A549 (cell line): ENCODE results near the gene NECTIN1. TPM values are rescaled to one million over a fixed set of nuclear protein-coding genes. Genes with fewer than 3 reads are reported as not detected.

ENCODE experiments used
- ATAC-seq, 2 experiments: fragments of 200-7000 bp in 1 of 2; fragments of >200 bp in 1 of 2; cut with Nextera tagmentation in 1 of 2; cut with Tn5 transposase in 1 of 2; 3 replicates each; pipeline versions ENCODE4 v1.8.0 to v1.9.1; 2018 to 2020; ENCODE audit warnings: mild to moderate bottlenecking in 1 of 2, moderate library complexity in 1 of 2
- CTCF ChIA-PET: fragments of 300-600 bp; sonication (Branson Sonifier 250); formaldehyde crosslinking; extraction: SDS; loops from one replicate; lab custom pipeline; 2021; ENCODE audit warnings: antibody characterized with exemption, inconsistent platforms; lab: Yijun Ruan, JAX
- POLR2A ChIA-PET: fragments of 350-600 bp; formaldehyde crosslinking; extraction: SDS; loops from one replicate; lab custom pipeline; 2021; ENCODE audit warnings: antibody characterized with exemption, inconsistent platforms; lab: Yijun Ruan, JAX
- DNase-seq, 2 experiments: peaks; one replicate each; pipeline versions ENCODE4 v3.0.0 to v3.0.0-alpha.2; 2011 to 2016; ENCODE audit warnings: low read depth in 1 of 2, low spot score in 1 of 2
- FAIRE-seq: peaks from 2 replicates; lab custom pipeline; 2011; peaks lifted over from hg19 to GRCh38; lab: Jason Lieb, UNC
- H3K27ac ChIP-seq, 2 experiments: fragments of >200 bp; sonication (Bioruptor Twin); formaldehyde crosslinking; 3 replicates each; pipeline ENCODE4 v1.5.1; 2016 to 2017
- H3K4me1 ChIP-seq: fragments of >200 bp; sonication (Bioruptor Twin); formaldehyde crosslinking; 3 replicates; pipeline ENCODE4 v1.6.1; 2016
- H3K4me2 ChIP-seq: fragments of >200 bp; sonication (Bioruptor Twin); formaldehyde crosslinking; 3 replicates; pipeline ENCODE4 v1.6.1; 2016
- H3K4me3 ChIP-seq: fragments of >200 bp; sonication (Bioruptor Twin); formaldehyde crosslinking; 3 replicates; pipeline ENCODE4 v1.5.1; 2016
- H3K9me3 ChIP-seq: fragments of >200 bp; sonication (Bioruptor Twin); formaldehyde crosslinking; 3 replicates; pipeline ENCODE4 v1.6.1; 2016
- ATOH8 ChIP-seq: fragments of 250-450 bp; sonication (Bioruptor Pico); IDR thresholded peaks from 2 replicates; pipeline ENCODE4 v1.5.0; 2020; ENCODE audit warnings: low read depth, mild to moderate bottlenecking, moderate library complexity
- BHLHE40 ChIP-seq: IDR thresholded peaks from 2 replicates; pipeline ENCODE4 v1.6.1; 2012; ENCODE audit warnings: low read depth, low read length, inconsistent platforms
- CEBPB ChIP-seq, 2 experiments: fragments of >200 bp in 1 of 2; sonication (Bioruptor Twin) in 1 of 2; formaldehyde crosslinking in 1 of 2; IDR thresholded peaks; 2 replicates each; pipeline ENCODE4 v1.6.1; 2012 to 2016
- CHD2 ChIP-seq: fragments of 150-350 bp; IDR thresholded peaks from 2 replicates; pipeline ENCODE4 v1.6.1; 2014; ENCODE audit warnings: low read length; ENCODE audit not compliant: partially characterized antibody
- EHMT2 ChIP-seq: fragments of 200-600 bp; sonication (generic); IDR thresholded peaks from 2 replicates; pipeline ENCODE4 v1.6.1; 2016; ENCODE audit warnings: antibody characterized with exemption, low read depth, mild to moderate bottlenecking, moderate library complexity
- FOSL2 ChIP-seq, 2 experiments: fragments of 450-650 bp in 1 of 2; fragments of >200 bp in 1 of 2; sonication (Bioruptor Twin) in 1 of 2; formaldehyde crosslinking; IDR thresholded peaks; 2 replicates each; pipeline versions ENCODE4 v1.5.0 to v1.6.1; 2016 to 2020; ENCODE audit warnings: mild to moderate bottlenecking in 1 of 2, moderate library complexity in 1 of 2
- FOXS1 ChIP-seq: fragments of 250-450 bp; sonication (Bioruptor Pico); IDR thresholded peaks from 2 replicates; pipeline ENCODE4 v1.5.0; 2020; ENCODE audit warnings: mild to moderate bottlenecking, moderate library complexity
- GATA3 ChIP-seq: IDR thresholded peaks from 2 replicates; pipeline ENCODE4 v1.6.1; 2012; ENCODE audit warnings: borderline replicate concordance
- HES2 ChIP-seq: fragments of >200 bp; sonication (Bioruptor Twin); formaldehyde crosslinking; IDR thresholded peaks from 2 replicates; pipeline ENCODE4 v1.6.1; 2016
- JUN ChIP-seq, 2 experiments: fragments of >200 bp; sonication (Bioruptor Twin); formaldehyde crosslinking; IDR thresholded peaks; 2 replicates in 1 of 2; 3 replicates in 1 of 2; pipeline ENCODE4 v1.6.1; 2016 to 2017
- JUNB ChIP-seq: fragments of >200 bp; sonication (Bioruptor Twin); formaldehyde crosslinking; IDR thresholded peaks from 2 replicates; pipeline ENCODE4 v1.6.1; 2016
- KDM1A ChIP-seq: fragments of 200-600 bp; sonication (generic); IDR thresholded peaks from 2 replicates; pipeline ENCODE4 v1.6.1; 2016; ENCODE audit warnings: low read depth, mild to moderate bottlenecking
- PBX3 ChIP-seq: IDR thresholded peaks from 2 replicates; pipeline ENCODE4 v1.6.1; 2012
- PHF8 ChIP-seq: fragments of 200-600 bp; sonication (generic); IDR thresholded peaks from 2 replicates; pipeline ENCODE4 v1.6.1; 2016; ENCODE audit warnings: low read depth, mild to moderate bottlenecking, antibody characterized with exemption, moderate library complexity, borderline replicate concordance
- RCOR1 ChIP-seq: fragments of 150-350 bp; IDR thresholded peaks from 2 replicates; pipeline ENCODE4 v1.6.1; 2014; ENCODE audit warnings: antibody characterized with exemption, low read length, low read depth
- RFX5 ChIP-seq: fragments of 450-650 bp; IDR thresholded peaks from 2 replicates; pipeline ENCODE4 v1.7.1; 2014; ENCODE audit warnings: antibody characterized with exemption, mild to moderate bottlenecking, moderate library complexity
- RNF2 ChIP-seq: fragments of 200-600 bp; sonication (generic); IDR thresholded peaks from 2 replicates; pipeline ENCODE4 v1.6.1; 2016; ENCODE audit warnings: low read depth, mild to moderate bottlenecking, antibody characterized with exemption, moderate library complexity, borderline replicate concordance
- SMC3 ChIP-seq: fragments of >200 bp; sonication (Bioruptor Twin); formaldehyde crosslinking; IDR thresholded peaks from 3 replicates; pipeline ENCODE4 v1.6.1; 2018; ENCODE audit warnings: inconsistent platforms
- SREBF2 ChIP-seq: fragments of 450-650 bp; IDR thresholded peaks from 2 replicates; pipeline ENCODE4 v1.6.1; 2014; ENCODE audit warnings: mild to moderate bottlenecking, moderate library complexity
- TFCP2L1 ChIP-seq: fragments of 250-450 bp; sonication (Bioruptor Pico); IDR thresholded peaks from 2 replicates; pipeline ENCODE4 v1.5.0; 2021; ENCODE audit warnings: mild to moderate bottlenecking
- TP53 ChIP-seq: fragments of 250-450 bp; sonication (Bioruptor Pico); IDR thresholded peaks from 2 replicates; pipeline ENCODE4 v1.5.0; 2021; ENCODE audit warnings: mild to moderate bottlenecking, moderate library complexity
- USF2 ChIP-seq: fragments of 450-650 bp; IDR thresholded peaks from 2 replicates; pipeline ENCODE4 v1.6.1; 2014; ENCODE audit warnings: antibody characterized with exemption
- ZC3H11A ChIP-seq: fragments of 450-650 bp; IDR thresholded peaks from 2 replicates; pipeline ENCODE4 v1.6.1; 2014; ENCODE audit warnings: antibody characterized with exemption, mild to moderate bottlenecking
- ZNF302 ChIP-seq: fragments of 250-450 bp; sonication (Bioruptor Pico); IDR thresholded peaks from 2 replicates; pipeline ENCODE4 v1.9.0; 2021; ENCODE audit warnings: inconsistent platforms, mild to moderate bottlenecking, moderate library complexity
- ZSCAN20 ChIP-seq: fragments of 250-450 bp; sonication (Bioruptor Pico); IDR thresholded peaks from 2 replicates; pipeline ENCODE4 v1.8.0; 2022; ENCODE audit warnings: mild to moderate bottlenecking, moderate library complexity
- WGBS: methylation state at CpG from one replicate; pipeline ENCODE4 v1.1.6; 2017; ENCODE audit errors: missing lambda C conversion rate; 5-methylcytosine and 5-hydroxymethylcytosine counted together
- polyA plus RNA-seq, 4 experiments: library from polyadenylated mRNA; depleted of rRNA in 3 of 4; stranded (reverse); fragments of >200 nt; fragmentation: RNase III in 1 of 4; extraction: RNeasy Plus Mini Kit Qiagen cat#74134 plus additional on column Dnase treatment in 1 of 4; gene quantifications; 2 replicates in 3 of 4; 3 replicates in 1 of 4; pipeline ENCODE4 v1.2.3, GENCODE V29; 2011 to 2017

The NECTIN1 gene
- polyA plus RNA-seq, 2 of the 4 experiments (the other 2 are of a cell fraction): 2.2 to 5.5 TPM

DNA sequence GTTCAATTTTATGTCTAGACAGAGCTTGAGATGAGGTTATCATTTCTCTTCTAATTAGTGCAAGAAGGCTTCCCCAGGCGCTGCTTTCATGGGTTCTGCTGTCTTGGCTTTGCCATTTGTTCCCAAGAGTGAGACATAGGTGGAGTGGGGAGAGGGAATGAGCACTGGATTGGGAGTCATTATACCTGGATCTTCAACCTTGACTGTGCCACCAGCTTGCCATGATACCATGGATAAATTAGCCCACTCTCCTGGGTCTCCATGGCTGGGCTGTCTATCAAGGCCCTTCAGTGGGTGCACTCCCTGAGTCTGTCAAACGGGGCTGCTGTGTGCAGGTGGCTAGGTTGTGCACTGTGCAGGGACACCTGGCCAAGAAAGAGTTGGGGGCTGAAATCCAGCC is 15.6 kb upstream of the NECTIN1 start:
- Histone ChIP-seq H3K4me3 (no peak overlapping the region), H3K27ac (no peak overlapping the region), H3K9me3 (no peaks in the 10 kb centered on the region), H3K4me1 (no peaks in the 10 kb centered on the region), H3K4me2 (no peak overlapping the region)
- ChIA-PET CTCF (interaction anchor here (1.6 kb wide), 1 partner anchor 13 kb away, joined by 3 read pairs; no protein-coding TSS in a partner anchor), POLR2A (no interaction called here)
- DNase-seq: no peak
- TF ChIP-seq USF2: no peak
- TF ChIP-seq HES2: no peak
- TF ChIP-seq ZNF302 (CRISPR knock-in tag): no peak
- WGBS: 37% methylated on average over 1 of the region's 2 CpGs
- FAIRE-seq: no peak
- no peak for ATAC-seq

- Histone ChIP-seq H3K4me1 (no peaks in the 10 kb centered on the region), H3K9me3 (no peaks in the 10 kb centered on the region)
- POLR2A ChIA-PET: no interaction called here
- no peak for DNase-seq
- FAIRE-seq: no peak
- TF ChIP-seq GATA3 (no peak), KDM1A (no peak), PHF8 (no peak), HES2 (no peak), BHLHE40 (no peak), RFX5 (no peak), ATOH8 (CRISPR knock-in tag) (no peak), TP53 (CRISPR knock-in tag) (no peak), CEBPB (IDR thresholded peaks at IDR 0.05) (no peak), ZSCAN20 (CRISPR knock-in tag) (no peak), SMC3 (no peak), TFCP2L1 (no peak), JUN (IDR thresholded peaks at IDR 0.05) (no peak), RCOR1 (no peak), FOXS1 (CRISPR knock-in tag) (no peak), SREBF2 (no peak), EHMT2 (no peak), PBX3 (no peak)
- TF ChIP-seq, all 56 proteins: peak for 0
- Histone ChIP-seq H3K27ac (no peak overlapping the region), H3K4me3 (no peak overlapping the region), H3K4me2 (no peak overlapping the region)
- 73% methylated on average over 6 of the region's 8 CpGs for WGBS
- CTCF ChIA-PET: interaction anchor here (0.6 to 1.3 kb wide), 4 partner anchors 14 to 412 kb away, joined by 3 to 5 read pairs (median 3); partner anchors contain the start of gene NECTIN1
- ATAC-seq: no peak
These were observed 14.0 kb upstream of the NECTIN1 start for GRCh38 chr11:119743006-119743405.

DNA sequence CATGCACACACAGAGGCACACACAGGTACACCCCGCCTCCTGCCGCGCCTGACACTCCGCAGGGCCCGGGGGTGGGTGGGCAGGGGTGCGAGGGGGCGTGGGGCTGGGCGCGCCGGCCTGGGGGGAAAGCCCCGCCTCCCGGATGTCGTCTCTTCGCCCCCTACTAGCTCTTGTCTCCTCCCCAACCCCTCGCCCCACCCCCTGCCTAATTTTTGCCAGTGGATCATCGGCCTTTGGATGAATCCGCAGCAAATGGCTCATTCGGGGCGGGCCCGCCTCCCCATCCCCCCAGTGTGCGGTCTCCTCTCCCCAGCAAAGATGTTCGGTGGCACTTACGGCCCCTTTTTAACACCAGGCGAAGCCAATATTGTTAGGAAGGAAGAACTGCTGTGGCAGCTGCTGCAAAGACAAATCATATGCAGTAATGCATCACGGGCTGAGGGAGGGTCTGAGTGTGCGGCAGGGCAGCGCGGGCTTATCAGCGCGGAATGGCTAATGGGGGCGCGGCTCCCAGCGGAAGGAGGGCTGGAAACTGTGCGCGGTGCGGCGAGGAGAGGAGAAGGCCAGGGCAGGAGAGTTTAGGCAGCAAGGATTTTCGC is 13.4 kb upstream of the NECTIN1 start:
- Histone ChIP-seq H3K4me2 (no peak overlapping the region; the same call in 2 of the 3 replicates), H3K4me1 (no peaks in the 10 kb centered on the region), H3K4me3 (no peak overlapping the region), H3K9me3 (no peaks in the 10 kb centered on the region), H3K27ac (no peak overlapping the region)
- no peak for FAIRE-seq
- POLR2A ChIA-PET: no interaction called here
- CTCF ChIA-PET: interaction anchor here (0.6 to 1.4 kb wide), 5 partner anchors 14 to 411 kb away, joined by 3 to 5 read pairs (median 3); partner anchors contain the start of gene NECTIN1
- no peak for TF ChIP-seq FOSL2 (IDR thresholded peaks at IDR 0.05)
- TF ChIP-seq FOSL2 (CRISPR knock-in tag; IDR thresholded peaks at IDR 0.05): no peak
- no peak for TF ChIP-seq RCOR1
- TF ChIP-seq JUNB: no peak
- no peak for TF ChIP-seq ZNF302 (CRISPR knock-in tag)
- TF ChIP-seq ZC3H11A: no peak
- TF ChIP-seq JUN (IDR thresholded peaks at IDR 0.05): no peak
- no peak for TF ChIP-seq RNF2
- no peak for TF ChIP-seq CHD2
- WGBS: 79% methylated on average over 21 of the region's 38 CpGs
- ATAC-seq: no peak
- DNase-seq: no peak
